ENCODE data around the gene FBXO8. TPM values are rescaled to one million over a fixed set of nuclear protein-coding genes. Genes with fewer than 3 reads are reported as not detected.

The FBXO8 gene, protein sequence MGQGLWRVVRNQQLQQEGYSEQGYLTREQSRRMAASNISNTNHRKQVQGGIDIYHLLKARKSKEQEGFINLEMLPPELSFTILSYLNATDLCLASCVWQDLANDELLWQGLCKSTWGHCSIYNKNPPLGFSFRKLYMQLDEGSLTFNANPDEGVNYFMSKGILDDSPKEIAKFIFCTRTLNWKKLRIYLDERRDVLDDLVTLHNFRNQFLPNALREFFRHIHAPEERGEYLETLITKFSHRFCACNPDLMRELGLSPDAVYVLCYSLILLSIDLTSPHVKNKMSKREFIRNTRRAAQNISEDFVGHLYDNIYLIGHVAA
- 11.6 and 16.7 TPM in 2 replicates for total RNA-seq (2021)
- percentile 66 among the genes with signal in this experiment for Bru-seq, nascent RNA
- BruChase-seq, experiment 1, labeled RNA remaining after a 2-hour chase = percentile 46 among the genes with signal in this experiment
- BruChase-seq, experiment 2, labeled RNA remaining after a 6-hour chase = percentile 52 among the genes with signal in this experiment
- long read RNA-seq, transcript FBXO8-201 (6 exons, 2,577 nt) = major isoform, 30 of 34 reads
- long read RNA-seq, partial matches to known transcripts = 2 of 34 reads
- long read RNA-seq, other reads (novel, unspliced or antisense) = 2 of 34 reads

DNA sequence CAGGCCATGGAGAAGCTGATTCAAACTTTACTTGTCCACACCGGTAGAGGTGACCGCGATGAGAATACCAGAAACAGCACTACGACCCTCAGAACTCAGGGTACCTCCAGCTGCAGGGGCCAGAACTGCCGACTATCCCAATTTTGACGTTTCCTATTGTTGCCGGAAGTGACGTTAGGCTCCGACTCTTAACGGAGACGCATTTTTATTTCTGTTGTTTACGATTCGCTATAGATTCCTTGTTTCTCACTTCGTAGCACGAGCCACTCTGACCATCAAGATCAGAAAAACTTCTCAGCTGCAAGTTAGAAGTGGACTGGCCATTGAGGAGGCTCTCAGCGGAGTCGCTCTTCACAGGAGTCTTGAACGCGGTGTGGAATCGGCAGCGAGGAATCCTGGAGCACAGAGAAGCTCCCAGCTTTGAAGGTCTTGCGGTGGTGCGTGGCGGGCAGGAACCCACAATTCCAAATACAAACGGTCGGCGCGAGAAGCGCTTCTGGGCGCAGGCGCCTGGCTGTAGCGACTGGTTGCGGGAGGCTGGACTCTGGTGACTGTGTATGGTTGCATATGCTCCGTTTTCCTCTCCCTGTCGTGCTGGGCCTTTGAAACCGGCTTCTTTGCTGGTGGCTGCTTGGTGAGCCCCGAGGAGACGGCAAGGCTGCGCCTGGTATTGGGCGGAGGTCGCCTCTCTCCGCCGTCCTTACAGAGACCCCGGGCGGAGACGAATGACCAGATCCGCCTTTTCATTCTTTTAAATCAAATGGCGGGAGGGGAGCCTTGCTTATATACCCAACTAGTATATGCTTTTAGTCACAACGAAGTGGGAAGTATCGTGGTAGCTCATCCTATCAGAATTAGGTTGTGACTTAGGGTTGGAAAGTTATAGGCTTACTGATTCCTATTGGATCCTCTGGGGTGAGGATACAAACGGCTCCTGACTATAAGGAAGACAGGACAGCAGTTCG, at the start of gene FBXO8, which contains the start of gene CEP44:
FBXO8 (minus strand) TSS at position 161 of the 965 bp plus-strand sequence. CDS start 20,575 bp downstream, outside the sequence.
CEP44 (plus strand) TSS at position 405 of the 965 bp plus-strand sequence. CDS start 15,211 bp downstream, outside the sequence.
- Histone ChIP-seq H3K36me3 (ENCODE audit: low read depth) (no peaks in the 10 kb centered on the region), H3K4me1 (replicated peaks; ENCODE audit: insufficient read depth) (0 out of 2 replicates have a peak, but pooled peaks cover 15% of the 10 kb centered on the region), H2AFZ (peak within 1 kb of the TSS; percentile 100), H3K4me3 (peak within 1 kb of the TSS; percentile 98), H3K79me2 (ENCODE audit: low read depth) (peaks cover 25% of the 10 kb centered on the region), H3K4me2 (peak within 1 kb of the TSS; percentile 95), H3K9me2 (ENCODE audit: insufficient read depth) (no peaks in the 10 kb centered on the region), H4K20me1 (ENCODE audit: insufficient read depth) (no peaks in the 10 kb centered on the region), H3F3A (ENCODE audit: insufficient read depth, low read depth) (peaks cover 11% of the 10 kb centered on the region; the same call in 1 of the 2 replicates), H3K27ac (peak within 1 kb of the TSS; percentile 84), H3K9me3 (ENCODE audit: insufficient read depth, low read depth) (no peaks in the 10 kb centered on the region), H3K27me3 (ENCODE audit: insufficient read depth, low read depth) (no peaks in the 10 kb centered on the region)
- no peak for TF ChIP-seq EZH2 (IDR thresholded peaks at IDR 0.05; ENCODE audit: low read depth)
- TF ChIP-seq, protein P1, sequence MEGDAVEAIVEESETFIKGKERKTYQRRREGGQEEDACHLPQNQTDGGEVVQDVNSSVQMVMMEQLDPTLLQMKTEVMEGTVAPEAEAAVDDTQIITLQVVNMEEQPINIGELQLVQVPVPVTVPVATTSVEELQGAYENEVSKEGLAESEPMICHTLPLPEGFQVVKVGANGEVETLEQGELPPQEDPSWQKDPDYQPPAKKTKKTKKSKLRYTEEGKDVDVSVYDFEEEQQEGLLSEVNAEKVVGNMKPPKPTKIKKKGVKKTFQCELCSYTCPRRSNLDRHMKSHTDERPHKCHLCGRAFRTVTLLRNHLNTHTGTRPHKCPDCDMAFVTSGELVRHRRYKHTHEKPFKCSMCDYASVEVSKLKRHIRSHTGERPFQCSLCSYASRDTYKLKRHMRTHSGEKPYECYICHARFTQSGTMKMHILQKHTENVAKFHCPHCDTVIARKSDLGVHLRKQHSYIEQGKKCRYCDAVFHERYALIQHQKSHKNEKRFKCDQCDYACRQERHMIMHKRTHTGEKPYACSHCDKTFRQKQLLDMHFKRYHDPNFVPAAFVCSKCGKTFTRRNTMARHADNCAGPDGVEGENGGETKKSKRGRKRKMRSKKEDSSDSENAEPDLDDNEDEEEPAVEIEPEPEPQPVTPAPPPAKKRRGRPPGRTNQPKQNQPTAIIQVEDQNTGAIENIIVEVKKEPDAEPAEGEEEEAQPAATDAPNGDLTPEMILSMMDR (conservative IDR thresholded peaks at IDR 0.05) = no peak
- TSS peak; percentile 63 for BruUV-seq (replicated peaks)
- ChIA-PET POLR2A (ENCODE audit: unreplicated experiment) (interaction anchor here (0.7 kb wide), 1 partner anchor 58 kb away, joined by 5 read pairs; no protein-coding TSS in a partner anchor), CTCF (no interaction called here)
- intact Hi-C loops (cut with micrococcal nuclease; ENCODE audit: unreplicated experiment) = no loop called here
- DNase-seq = peak; percentile 43 to 52

- H3K4me2 ChIP-seq = no peak overlapping the region
- no peaks in the 10 kb centered on the region for H3K27me3 ChIP-seq (ENCODE audit: insufficient read depth, low read depth)
- no peaks in the 10 kb centered on the region for H3F3A ChIP-seq (ENCODE audit: insufficient read depth, low read depth)
- no peaks in the 10 kb centered on the region for H3K9me3 ChIP-seq (ENCODE audit: insufficient read depth, low read depth)
- no peaks in the 10 kb centered on the region for H3K4me1 ChIP-seq (replicated peaks; ENCODE audit: insufficient read depth)
- H3K9me2 ChIP-seq (ENCODE audit: insufficient read depth) = no peaks in the 10 kb centered on the region
- no peaks in the 10 kb centered on the region for H3K79me2 ChIP-seq (ENCODE audit: low read depth)
- H3K27ac ChIP-seq = no peak overlapping the region
- no peaks in the 10 kb centered on the region for H3K36me3 ChIP-seq (ENCODE audit: low read depth)
- no TSS peak for BruUV-seq (replicated peaks)
- DNase-seq = no peak
- no peak overlapping the region for H2AFZ ChIP-seq
- intact Hi-C loops (cut with micrococcal nuclease; ENCODE audit: unreplicated experiment) = no loop called here
- H3K4me3 ChIP-seq = no peak overlapping the region
- ChIA-PET POLR2A (ENCODE audit: unreplicated experiment) (no interaction called here), CTCF (no interaction called here)
- H4K20me1 ChIP-seq (ENCODE audit: insufficient read depth) = no peaks in the 10 kb centered on the region
- no peak for TF ChIP-seq EZH2 (IDR thresholded peaks at IDR 0.05; ENCODE audit: low read depth)
- TF ChIP-seq, protein P1 (conservative IDR thresholded peaks at IDR 0.05) = no peak
These were observed 49.5 kb upstream of the FBXO8 start for GRCh38 chr4:174332741-174333493.
